WTC11 (cell line): ENCODE measurements around the gene ZFYVE26. TPM values are rescaled to one million over a fixed set of nuclear protein-coding genes. Genes with fewer than 3 reads are reported as not detected.
"Not testable (repeated sequence)": the region's sequence is repeated elsewhere in the genome, so short reads cannot be mapped to it uniquely, and the experiment has no call there.

Experiments
- ATAC-seq: fragments of 200-7000 bp; cut with Tn5 transposase; 2 replicates; pipeline ENCODE4 v1.10.0; 2021; ENCODE audit warnings: mild to moderate bottlenecking, moderate library complexity
- CTCF ChIA-PET: fragments of 300-600 bp; sonication (Branson Sonifier 250); formaldehyde crosslinking; loops from one replicate; lab custom pipeline; 2021; ENCODE audit warnings: antibody characterized with exemption; lab: Charles Lee
- POLR2A ChIA-PET: fragments of 350-600 bp; sonication (Branson Sonifier 250); formaldehyde crosslinking; loops from one replicate; lab custom pipeline; 2021; ENCODE audit warnings: antibody characterized with exemption; lab: Charles Lee
- DNase-seq: peaks from one replicate; pipeline ENCODE4 v3.0.0; 2021; ENCODE audit warnings: low spot score
- H3K27ac Mint-ChIP-seq: 2 replicates; pipeline ENCODE4 v1.8.0; 2021; ENCODE audit warnings: mixed read lengths
- H3K27me3 Mint-ChIP-seq: 2 replicates; pipeline ENCODE4 v1.8.0; 2021; ENCODE audit warnings: low read depth, mild to moderate bottlenecking, moderate library complexity, mixed read lengths
- H3K36me3 Mint-ChIP-seq: 2 replicates; pipeline ENCODE4 v1.8.0; 2021; ENCODE audit warnings: mixed read lengths
- H3K4me1 Mint-ChIP-seq: 2 replicates; pipeline ENCODE4 v1.8.0; 2022; ENCODE audit warnings: mixed read lengths
- H3K4me3 Mint-ChIP-seq: 2 replicates; pipeline ENCODE4 v1.8.0; 2021; ENCODE audit warnings: mild to moderate bottlenecking, moderate library complexity, mixed read lengths
- H3K9me3 Mint-ChIP-seq: 2 replicates; pipeline ENCODE4 v1.8.0; 2021; ENCODE audit warnings: mixed read lengths
- CBFB ChIP-seq: sonication (generic); formaldehyde crosslinking; IDR thresholded peaks from 2 replicates; pipeline ENCODE4 v1.8.1; 2022; ENCODE audit warnings: mild to moderate bottlenecking, low read depth, missing genetic modification reagents
- CREB1 ChIP-seq: sonication (generic); formaldehyde crosslinking; IDR thresholded peaks from 2 replicates; pipeline ENCODE4 v1.8.0; 2023; ENCODE audit warnings: mild to moderate bottlenecking, missing genetic modification reagents
- CREM ChIP-seq: sonication (generic); formaldehyde crosslinking; IDR thresholded peaks from 2 replicates; pipeline ENCODE4 v1.8.1; 2022; ENCODE audit warnings: mild to moderate bottlenecking, missing genetic modification reagents, moderate library complexity
- EMX1 ChIP-seq: fragments of 250-450 bp; sonication (Bioruptor Pico); IDR thresholded peaks from 2 replicates; pipeline ENCODE4 v1.8.0; 2021; ENCODE audit warnings: mild to moderate bottlenecking
- GABPB1 ChIP-seq: sonication (generic); formaldehyde crosslinking; IDR thresholded peaks from 2 replicates; pipeline ENCODE4 v1.8.1; 2023; ENCODE audit warnings: mild to moderate bottlenecking, missing genetic modification reagents
- GTF2I ChIP-seq: fragments of 250-450 bp; sonication (Bioruptor Pico); conservative IDR thresholded peaks from 2 replicates; pipeline ENCODE4 v1.4.0; 2021; ENCODE audit warnings: mild to moderate bottlenecking
- HMGA2 ChIP-seq: fragments of 250-450 bp; sonication (Bioruptor Pico); IDR thresholded peaks from 2 replicates; pipeline ENCODE4 v1.4.0; 2021; ENCODE audit warnings: mild to moderate bottlenecking, moderate library complexity
- KAT7 ChIP-seq: sonication (generic); formaldehyde crosslinking; IDR thresholded peaks from 2 replicates; pipeline ENCODE4 v1.8.1; 2023; ENCODE audit warnings: missing genetic modification reagents, mild to moderate bottlenecking, borderline replicate concordance
- NR2C2 ChIP-seq: sonication (generic); formaldehyde crosslinking; IDR thresholded peaks from 2 replicates; pipeline ENCODE4 v1.8.0; 2022; ENCODE audit warnings: mild to moderate bottlenecking, missing genetic modification reagents
- OVOL2 ChIP-seq: fragments of 250-450 bp; sonication (Bioruptor Pico); IDR thresholded peaks from 2 replicates; pipeline ENCODE4 v1.9.0; 2021; ENCODE audit warnings: mild to moderate bottlenecking, borderline replicate concordance
- PRRX2 ChIP-seq: fragments of 250-450 bp; sonication (Bioruptor Pico); IDR thresholded peaks from 2 replicates; pipeline ENCODE4 v1.8.0; 2021; ENCODE audit warnings: mild to moderate bottlenecking
- SOX15 ChIP-seq: fragments of 250-450 bp; sonication (Bioruptor Pico); IDR thresholded peaks from 2 replicates; pipeline ENCODE4 v1.9.0; 2021; ENCODE audit warnings: mild to moderate bottlenecking
- TCF7 ChIP-seq: sonication (generic); formaldehyde crosslinking; IDR thresholded peaks from 2 replicates; pipeline ENCODE4 v1.8.0; 2022; ENCODE audit warnings: mild to moderate bottlenecking, low read depth, missing genetic modification reagents, moderate library complexity
- ZBTB21 ChIP-seq: sonication (generic); formaldehyde crosslinking; IDR thresholded peaks from 2 replicates; pipeline ENCODE4 v1.8.1; 2023; ENCODE audit warnings: mild to moderate bottlenecking, missing genetic modification reagents, borderline replicate concordance
- ZNF232 ChIP-seq: sonication (generic); formaldehyde crosslinking; IDR thresholded peaks from 2 replicates; pipeline ENCODE4 v1.8.0; 2022; ENCODE audit warnings: mild to moderate bottlenecking, missing genetic modification reagents
- ZNF263 ChIP-seq: sonication (generic); formaldehyde crosslinking; IDR thresholded peaks from 2 replicates; pipeline ENCODE4 v1.8.1; 2022; ENCODE audit warnings: low read depth, mild to moderate bottlenecking, moderate library complexity, missing genetic modification reagents
- total RNA-seq: library from RNA; stranded (reverse); gene quantifications from 3 replicates; pipeline ENCODE4 v1.2.3, GENCODE V29; 2021
- TF ChIP-seq, protein P1 (sequence below): sonication (generic); formaldehyde crosslinking; conservative IDR thresholded peaks from 2 replicates; pipeline ENCODE4 v1.8.1; 2022; ENCODE audit warnings: mild to moderate bottlenecking, missing genetic modification reagents
- TF ChIP-seq, protein P2 (sequence below): sonication (generic); formaldehyde crosslinking; IDR thresholded peaks from 2 replicates; pipeline ENCODE4 v1.8.1; 2023; ENCODE audit warnings: mild to moderate bottlenecking, missing genetic modification reagents
- TF ChIP-seq, protein P3 (sequence below): fragments of 250-450 bp; sonication (Bioruptor Pico); IDR thresholded peaks from 2 replicates; pipeline ENCODE4 v2.1.2; 2022; ENCODE audit warnings: mild to moderate bottlenecking, moderate library complexity
- TF ChIP-seq, protein P4 (sequence below): sonication (generic); formaldehyde crosslinking; IDR thresholded peaks from 2 replicates; pipeline ENCODE4 v1.8.1; 2022; ENCODE audit warnings: low read depth, mild to moderate bottlenecking, moderate library complexity, missing genetic modification reagents, borderline replicate concordance
- TF ChIP-seq, protein P5 (sequence below): fragments of 250-450 bp; sonication (Bioruptor Pico); IDR thresholded peaks from 2 replicates; pipeline ENCODE4 v1.9.0; 2021; ENCODE audit warnings: mild to moderate bottlenecking
- TF ChIP-seq, protein P6 (sequence below): sonication (generic); formaldehyde crosslinking; IDR thresholded peaks from 2 replicates; pipeline ENCODE4 v1.8.0; 2023; ENCODE audit warnings: missing genetic modification reagents
- TF ChIP-seq, protein P7 (sequence below): sonication (generic); formaldehyde crosslinking; IDR thresholded peaks from 2 replicates; pipeline ENCODE4 v1.8.0; 2022; ENCODE audit warnings: mild to moderate bottlenecking, missing genetic modification reagents

ZFYVE26 gene
- total RNA-seq, 1 experiment from 2014 or later = 25.8 TPM

DNA sequence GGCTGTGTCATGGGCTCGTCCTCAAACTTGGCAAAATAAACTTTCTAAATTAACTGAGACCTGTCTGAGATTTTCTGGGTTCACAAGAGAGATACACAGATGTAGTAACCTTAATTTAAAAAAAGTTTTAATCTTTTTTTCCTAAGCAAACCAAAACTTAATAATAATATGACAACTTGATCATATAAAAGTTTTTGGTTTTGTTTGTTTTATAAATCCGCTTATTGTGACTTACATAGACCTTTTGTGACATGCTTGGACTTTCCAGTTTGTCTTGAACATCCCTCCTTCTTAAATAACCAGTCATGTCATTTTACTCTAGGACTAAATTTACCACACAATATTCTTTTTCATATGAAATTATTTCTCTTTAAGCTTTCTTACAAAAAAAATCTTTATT is 106.2 kb downstream of the ZFYVE26 start:
- no peak for DNase-seq

DNA sequence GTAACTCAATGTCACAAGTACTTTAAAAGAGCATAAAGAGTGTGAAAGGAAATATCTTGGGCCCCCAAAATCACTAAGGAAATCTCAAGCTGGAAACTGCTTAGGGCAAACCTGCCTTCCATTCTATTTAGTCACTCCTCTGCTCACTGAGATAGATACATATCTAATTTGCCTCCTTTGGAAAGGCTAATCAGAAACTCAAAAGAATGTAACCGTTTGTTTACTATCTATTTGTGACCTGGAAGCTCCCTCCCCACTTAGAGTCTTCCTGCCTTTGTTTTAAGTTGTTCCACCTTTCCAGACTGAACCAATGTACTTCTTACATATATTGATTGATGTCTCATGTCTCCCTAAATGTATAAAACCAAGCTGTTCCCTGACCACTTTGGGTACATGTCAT is 106.6 kb downstream of the ZFYVE26 start:
- DNase-seq, H3K4me3 Mint-ChIP-seq, H3K4me1 Mint-ChIP-seq, CTCF ChIA-PET, H3K27me3 Mint-ChIP-seq, ATAC-seq, H3K27ac Mint-ChIP-seq, POLR2A ChIA-PET: not testable (repeated sequence)
- Mint-ChIP-seq H3K36me3 (peaks cover 26% of the 10 kb centered on the region), H3K9me3 (peaks cover 53% of the 10 kb centered on the region)

More for the DNA sequence above, 106.2 kb downstream of the ZFYVE26 start:
- peaks cover 3% of the 10 kb centered on the region; the same call in 1 of the 2 replicates for H3K27me3 Mint-ChIP-seq
- H3K4me1 Mint-ChIP-seq = no peaks in the 10 kb centered on the region
- ATAC-seq = no peak
- no peak overlapping the region for H3K4me3 Mint-ChIP-seq
- peaks cover 53% of the 10 kb centered on the region for H3K9me3 Mint-ChIP-seq
- H3K27ac Mint-ChIP-seq = no peak overlapping the region
- POLR2A ChIA-PET = no interaction called here
- TF ChIP-seq OVOL2 (CRISPR knock-in tag) (no peak), SOX15 (CRISPR knock-in tag) (no peak), ZNF232 (CRISPR knock-in tag) (no peak), CREB1 (no peak), ZNF263 (no peak), KAT7 (CRISPR knock-in tag) (no peak), TCF7 (CRISPR knock-in tag) (no peak)
- TF ChIP-seq, protein P1, sequence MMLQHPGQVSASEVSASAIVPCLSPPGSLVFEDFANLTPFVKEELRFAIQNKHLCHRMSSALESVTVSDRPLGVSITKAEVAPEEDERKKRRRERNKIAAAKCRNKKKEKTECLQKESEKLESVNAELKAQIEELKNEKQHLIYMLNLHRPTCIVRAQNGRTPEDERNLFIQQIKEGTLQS (CRISPR knock-in tag) = no peak
- TF ChIP-seq, protein P2, sequence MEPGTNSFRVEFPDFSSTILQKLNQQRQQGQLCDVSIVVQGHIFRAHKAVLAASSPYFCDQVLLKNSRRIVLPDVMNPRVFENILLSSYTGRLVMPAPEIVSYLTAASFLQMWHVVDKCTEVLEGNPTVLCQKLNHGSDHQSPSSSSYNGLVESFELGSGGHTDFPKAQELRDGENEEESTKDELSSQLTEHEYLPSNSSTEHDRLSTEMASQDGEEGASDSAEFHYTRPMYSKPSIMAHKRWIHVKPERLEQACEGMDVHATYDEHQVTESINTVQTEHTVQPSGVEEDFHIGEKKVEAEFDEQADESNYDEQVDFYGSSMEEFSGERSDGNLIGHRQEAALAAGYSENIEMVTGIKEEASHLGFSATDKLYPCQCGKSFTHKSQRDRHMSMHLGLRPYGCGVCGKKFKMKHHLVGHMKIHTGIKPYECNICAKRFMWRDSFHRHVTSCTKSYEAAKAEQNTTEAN (CRISPR knock-in tag) = no peak
- TF ChIP-seq, protein P3, sequence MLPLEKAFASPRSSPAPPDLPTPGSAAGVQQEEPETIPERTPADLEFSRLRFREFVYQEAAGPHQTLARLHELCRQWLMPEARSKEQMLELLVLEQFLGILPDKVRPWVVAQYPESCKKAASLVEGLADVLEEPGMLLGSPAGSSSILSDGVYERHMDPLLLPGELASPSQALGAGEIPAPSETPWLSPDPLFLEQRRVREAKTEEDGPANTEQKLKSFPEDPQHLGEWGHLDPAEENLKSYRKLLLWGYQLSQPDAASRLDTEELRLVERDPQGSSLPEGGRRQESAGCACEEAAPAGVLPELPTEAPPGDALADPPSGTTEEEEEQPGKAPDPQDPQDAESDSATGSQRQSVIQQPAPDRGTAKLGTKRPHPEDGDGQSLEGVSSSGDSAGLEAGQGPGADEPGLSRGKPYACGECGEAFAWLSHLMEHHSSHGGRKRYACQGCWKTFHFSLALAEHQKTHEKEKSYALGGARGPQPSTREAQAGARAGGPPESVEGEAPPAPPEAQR (CRISPR knock-in tag) = no peak
- TF ChIP-seq, all 79 proteins: peak for 0
- CTCF ChIA-PET = no interaction called here
- peaks cover 26% of the 10 kb centered on the region for H3K36me3 Mint-ChIP-seq

DNA sequence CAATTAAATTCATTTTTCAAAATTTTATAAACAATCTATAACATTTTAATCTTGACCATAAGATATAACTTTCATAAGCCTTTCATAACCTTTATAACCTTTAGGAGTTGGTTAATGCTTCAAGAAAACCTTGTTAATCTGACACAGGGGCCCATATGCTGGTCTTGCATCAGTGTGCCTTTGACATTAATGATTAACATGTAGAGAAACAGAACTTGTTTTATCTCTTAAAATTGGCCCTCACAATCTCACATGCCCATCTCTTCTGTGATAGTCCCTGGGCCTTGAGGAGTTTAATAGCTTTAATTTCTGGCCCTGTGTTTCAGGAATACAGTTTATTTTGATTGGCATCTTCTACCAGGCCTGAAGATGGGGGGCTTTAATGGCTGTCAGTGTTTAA is 107.0 kb downstream of the ZFYVE26 start:
- Mint-ChIP-seq H3K9me3 (peaks cover 53% of the 10 kb centered on the region), H3K36me3 (peaks cover 26% of the 10 kb centered on the region)
- TF ChIP-seq GABPB1 (CRISPR knock-in tag) = peak; percentile 72
- H3K4me1 Mint-ChIP-seq, H3K4me3 Mint-ChIP-seq, ATAC-seq, POLR2A ChIA-PET, H3K27me3 Mint-ChIP-seq, H3K27ac Mint-ChIP-seq, DNase-seq: not testable (repeated sequence)
- CTCF ChIA-PET = interaction anchor here (0.7 kb wide), 1 partner anchor 289 kb away, joined by 3 read pairs; no protein-coding TSS in a partner anchor

DNA sequence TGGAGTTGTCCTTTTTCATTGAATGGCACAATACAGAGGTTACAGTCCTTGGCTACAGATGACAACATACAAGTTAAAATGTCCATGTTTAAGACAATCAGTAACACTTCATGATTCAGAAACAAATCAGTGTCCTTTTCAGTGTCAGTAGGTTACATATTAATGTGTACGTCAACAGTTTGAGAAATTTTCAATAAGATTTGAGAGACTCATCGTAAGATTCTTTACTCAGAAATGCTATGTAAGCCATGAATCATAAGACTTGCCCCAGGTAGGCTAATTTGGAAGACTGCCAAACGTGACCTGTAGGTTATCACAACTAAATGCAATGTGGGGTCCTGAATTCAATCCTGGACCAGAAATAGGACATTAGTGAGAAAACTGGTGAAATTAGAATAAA is 111.2 kb downstream of the ZFYVE26 start:
- peaks cover 17% of the 10 kb centered on the region for H3K36me3 Mint-ChIP-seq
- H3K9me3 Mint-ChIP-seq = peaks cover 24% of the 10 kb centered on the region
- H3K27me3 Mint-ChIP-seq = no peaks in the 10 kb centered on the region
- DNase-seq = no peak
- ChIA-PET CTCF (interaction anchor here (0.8 to 3.7 kb wide), 31 partner anchors 8 to 370 kb away, joined by 3 to 75 read pairs (median 6); partner anchors contain the start of genes ARG2, PIGH, RDH11 and VTI1B), POLR2A (interaction anchor here (0.6 to 1.9 kb wide), 5 partner anchors 10 to 178 kb away, joined by 3 to 20 read pairs (median 5); partner anchors contain the start of gene RDH11)
- no peak overlapping the region for H3K4me3 Mint-ChIP-seq
- H3K4me1 Mint-ChIP-seq = 0 out of 2 replicates have a peak, but pooled peaks cover 3% of the 10 kb centered on the region
- ATAC-seq = no peak
- H3K27ac Mint-ChIP-seq = no peak overlapping the region
- TF ChIP-seq GTF2I (CRISPR knock-in tag) (no peak), ZBTB21 (CRISPR knock-in tag) (no peak), NR2C2 (CRISPR knock-in tag) (no peak), PRRX2 (CRISPR knock-in tag) (no peak), HMGA2 (CRISPR knock-in tag) (no peak), CREM (no peak), EMX1 (CRISPR knock-in tag) (no peak), CBFB (CRISPR knock-in tag) (no peak)
- TF ChIP-seq, protein P3 (CRISPR knock-in tag) = no peak
- TF ChIP-seq, protein P4, sequence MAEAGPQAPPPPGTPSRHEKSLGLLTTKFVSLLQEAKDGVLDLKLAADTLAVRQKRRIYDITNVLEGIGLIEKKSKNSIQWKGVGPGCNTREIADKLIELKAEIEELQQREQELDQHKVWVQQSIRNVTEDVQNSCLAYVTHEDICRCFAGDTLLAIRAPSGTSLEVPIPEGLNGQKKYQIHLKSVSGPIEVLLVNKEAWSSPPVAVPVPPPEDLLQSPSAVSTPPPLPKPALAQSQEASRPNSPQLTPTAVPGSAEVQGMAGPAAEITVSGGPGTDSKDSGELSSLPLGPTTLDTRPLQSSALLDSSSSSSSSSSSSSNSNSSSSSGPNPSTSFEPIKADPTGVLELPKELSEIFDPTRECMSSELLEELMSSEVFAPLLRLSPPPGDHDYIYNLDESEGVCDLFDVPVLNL (CRISPR knock-in tag) = no peak
- TF ChIP-seq, protein P5, sequence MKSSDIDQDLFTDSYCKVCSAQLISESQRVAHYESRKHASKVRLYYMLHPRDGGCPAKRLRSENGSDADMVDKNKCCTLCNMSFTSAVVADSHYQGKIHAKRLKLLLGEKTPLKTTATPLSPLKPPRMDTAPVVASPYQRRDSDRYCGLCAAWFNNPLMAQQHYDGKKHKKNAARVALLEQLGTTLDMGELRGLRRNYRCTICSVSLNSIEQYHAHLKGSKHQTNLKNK (CRISPR knock-in tag) = no peak
- TF ChIP-seq, protein P6, sequence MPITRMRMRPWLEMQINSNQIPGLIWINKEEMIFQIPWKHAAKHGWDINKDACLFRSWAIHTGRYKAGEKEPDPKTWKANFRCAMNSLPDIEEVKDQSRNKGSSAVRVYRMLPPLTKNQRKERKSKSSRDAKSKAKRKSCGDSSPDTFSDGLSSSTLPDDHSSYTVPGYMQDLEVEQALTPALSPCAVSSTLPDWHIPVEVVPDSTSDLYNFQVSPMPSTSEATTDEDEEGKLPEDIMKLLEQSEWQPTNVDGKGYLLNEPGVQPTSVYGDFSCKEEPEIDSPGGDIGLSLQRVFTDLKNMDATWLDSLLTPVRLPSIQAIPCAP (CRISPR knock-in tag) = no peak
- TF ChIP-seq, protein P7, sequence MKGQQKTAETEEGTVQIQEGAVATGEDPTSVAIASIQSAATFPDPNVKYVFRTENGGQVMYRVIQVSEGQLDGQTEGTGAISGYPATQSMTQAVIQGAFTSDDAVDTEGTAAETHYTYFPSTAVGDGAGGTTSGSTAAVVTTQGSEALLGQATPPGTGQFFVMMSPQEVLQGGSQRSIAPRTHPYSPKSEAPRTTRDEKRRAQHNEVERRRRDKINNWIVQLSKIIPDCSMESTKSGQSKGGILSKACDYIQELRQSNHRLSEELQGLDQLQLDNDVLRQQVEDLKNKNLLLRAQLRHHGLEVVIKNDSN = no peak
